Hindlimb muscle (tissue), 1 donor: Measurements from ENCODE around the gene BCKDK. TPM values are rescaled to one million over a fixed set of nuclear protein-coding genes. Genes with fewer than 3 reads are reported as not detected.

ENCODE experiments used
- DNase-seq: peaks from one replicate; pipeline ENCODE4 v3.0.0-alpha.2; 2013
- polyA plus RNA-seq: library from polyadenylated mRNA; unstranded; fragments of 120-200 nt; gene quantifications from one replicate; pipeline ENCODE4 v1.2.1, GENCODE V29; 2013; ENCODE audit not compliant: insufficient read length

The BCKDK gene
- 33.9 TPM for polyA plus RNA-seq

GRCh38 chr16:31108035-31108793 lies at the start of gene BCKDK:
Gene BCKDK (plus strand): TSS chr16:31108386. CDS start chr16:31109224, 838 bp downstream.
- DNase-seq, result peak; percentile 73

- DNase-seq, result no peak
These were observed 46.9 kb upstream of the BCKDK start for GRCh38 chr16:31061126-31061812.

DNA sequence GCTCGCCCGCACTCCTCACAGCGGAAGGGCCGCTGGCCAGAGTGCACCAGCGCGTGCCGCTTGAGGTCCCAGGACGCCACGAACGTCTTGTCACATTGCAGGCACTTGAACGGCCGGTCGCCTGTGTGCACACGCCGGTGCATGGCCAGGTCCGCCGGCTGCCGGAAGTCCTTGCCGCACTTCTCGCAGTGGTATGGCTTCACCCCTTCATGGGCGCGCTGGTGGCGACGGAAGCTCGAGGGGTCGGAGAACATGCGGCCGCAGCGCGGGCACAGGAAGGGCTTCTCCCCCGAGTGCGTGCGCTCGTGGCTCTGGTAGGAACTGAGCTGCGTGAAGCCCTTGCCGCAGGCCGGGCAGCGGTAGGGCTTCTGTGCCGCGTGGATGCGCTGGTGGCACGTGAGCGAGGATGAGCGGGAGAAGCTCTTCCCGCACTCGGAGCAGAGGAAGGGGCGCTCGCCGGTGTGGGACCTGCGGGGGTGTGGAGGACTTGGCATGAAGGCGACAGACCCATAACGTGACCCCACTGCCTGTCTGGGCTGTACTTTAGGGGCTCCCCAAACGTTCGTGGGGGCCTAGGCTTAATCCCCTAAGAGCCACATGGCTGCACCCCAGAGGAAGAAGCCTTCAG lies 46.3 kb upstream of the BCKDK start:
- DNase-seq, result no peak

DNA sequence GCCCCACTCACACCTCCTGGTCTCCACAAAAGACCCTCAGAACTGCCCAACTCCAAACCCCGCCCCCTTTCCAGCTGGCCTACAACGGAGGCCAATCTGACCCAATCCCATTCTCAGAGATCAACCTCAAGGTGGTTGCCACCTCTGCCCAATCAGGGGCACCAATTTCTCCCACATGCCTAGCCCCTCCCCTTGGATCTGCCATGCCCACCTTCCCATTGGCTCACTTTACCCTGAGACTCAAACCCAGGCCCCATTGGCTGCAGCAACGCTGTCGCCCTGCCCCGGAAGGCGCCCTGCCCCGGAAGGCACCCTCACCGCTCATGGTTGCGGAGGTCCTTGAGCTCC lies 44.7 kb upstream of the BCKDK start:
- DNase-seq, result no peak

GRCh38 chr16:31063843-31064611 lies 44.2 kb upstream of the BCKDK start:
- no peak for DNase-seq

DNA sequence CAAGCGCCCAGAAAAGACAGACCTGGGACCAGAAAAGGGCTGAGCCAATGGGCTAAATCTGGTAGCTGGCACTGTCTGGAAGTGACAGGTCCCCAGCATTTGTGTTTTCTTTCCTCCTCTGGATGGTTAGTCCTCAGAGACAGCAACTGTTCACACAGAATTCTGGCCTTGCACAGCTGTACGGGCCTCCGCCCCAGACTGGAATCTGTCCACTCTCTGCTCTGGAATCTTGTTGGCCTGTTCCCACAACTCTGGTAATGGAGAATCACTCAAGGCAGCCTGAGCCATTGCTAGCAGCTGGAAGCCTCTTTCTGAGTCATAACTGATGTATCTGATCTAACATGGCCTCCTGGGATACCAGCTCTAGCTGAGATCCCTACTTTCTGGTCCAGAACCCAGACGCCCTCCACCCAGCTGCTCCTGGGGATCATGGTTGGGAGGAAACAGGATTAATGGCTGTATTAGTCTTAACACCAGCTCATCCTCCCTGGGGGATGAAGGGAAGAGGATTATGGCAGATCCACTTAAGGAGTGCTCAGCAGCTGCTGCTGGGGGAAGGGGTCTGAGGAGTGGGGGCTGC lies 43.2 kb upstream of the BCKDK start:
- DNase-seq, result peak; percentile 89

DNA sequence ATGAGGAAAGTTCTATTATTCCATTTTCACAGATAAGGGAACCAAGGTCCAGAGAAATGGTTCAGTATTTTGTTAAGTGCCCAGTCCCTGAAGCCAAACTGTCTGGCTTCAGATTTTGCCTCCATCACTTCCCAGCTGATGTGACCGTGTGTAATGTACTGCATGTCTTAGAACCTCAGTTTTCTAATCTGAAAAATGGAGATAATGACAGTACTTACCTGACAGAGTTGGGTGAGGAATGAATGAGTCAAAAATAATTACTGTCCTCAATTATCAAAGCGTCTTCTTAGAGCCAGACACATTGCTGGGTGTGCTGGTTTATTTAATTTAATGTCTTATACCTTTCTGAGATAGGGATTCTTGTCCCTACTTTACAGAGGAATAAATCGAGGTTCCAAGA lies 40.8 kb upstream of the BCKDK start:
- DNase-seq, result no peak

DNA sequence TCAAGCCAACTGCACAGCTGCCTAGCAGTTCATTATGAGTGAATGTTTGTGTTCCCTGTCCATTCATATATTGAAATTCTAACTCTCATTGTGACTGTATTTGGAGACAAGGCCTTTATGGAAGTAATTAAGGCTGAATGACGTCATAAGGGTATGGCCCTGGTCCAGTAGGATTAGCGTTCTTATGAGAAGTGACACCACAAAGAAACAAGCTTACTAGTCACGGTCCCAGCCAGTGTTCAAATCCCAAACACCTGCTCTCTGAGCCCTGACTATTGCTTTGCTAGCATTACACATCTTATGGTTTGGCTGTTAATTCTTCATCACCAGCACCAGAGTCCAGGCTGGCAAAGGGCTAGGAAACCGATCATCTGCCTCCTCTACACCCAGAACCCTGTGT lies 36.3 kb upstream of the BCKDK start:
- peak; percentile 63 for DNase-seq

DNA sequence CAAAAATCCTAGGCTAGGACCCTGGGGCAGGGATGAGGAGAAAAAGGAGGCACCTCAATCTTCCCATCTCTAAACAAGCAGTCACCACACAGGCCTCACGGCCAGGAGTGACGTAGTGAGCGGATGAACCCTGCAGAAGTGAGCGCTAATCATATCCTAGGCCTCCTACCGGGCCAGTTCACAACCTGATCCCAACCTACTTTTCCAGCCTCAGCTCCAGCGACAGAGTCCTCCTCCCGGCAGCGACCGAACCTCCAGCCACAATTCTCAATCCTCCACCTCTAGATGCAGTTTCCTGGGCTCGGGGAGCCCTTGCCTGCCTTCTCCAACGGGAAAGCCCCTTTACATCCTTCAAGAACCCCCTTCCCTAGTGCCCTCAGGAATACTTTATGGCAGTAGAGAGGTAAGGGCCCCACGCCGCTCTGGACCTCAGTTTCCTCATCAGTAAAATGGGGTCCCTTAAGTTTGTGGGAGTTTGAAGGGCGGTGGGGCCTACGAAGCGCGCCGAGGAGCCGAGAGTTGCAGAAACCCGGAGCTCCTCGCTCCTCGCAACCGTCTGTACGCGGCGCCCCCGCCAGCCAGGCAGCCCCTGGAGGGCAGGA lies 35.5 kb upstream of the BCKDK start:
- DNase-seq, result no peak

DNA sequence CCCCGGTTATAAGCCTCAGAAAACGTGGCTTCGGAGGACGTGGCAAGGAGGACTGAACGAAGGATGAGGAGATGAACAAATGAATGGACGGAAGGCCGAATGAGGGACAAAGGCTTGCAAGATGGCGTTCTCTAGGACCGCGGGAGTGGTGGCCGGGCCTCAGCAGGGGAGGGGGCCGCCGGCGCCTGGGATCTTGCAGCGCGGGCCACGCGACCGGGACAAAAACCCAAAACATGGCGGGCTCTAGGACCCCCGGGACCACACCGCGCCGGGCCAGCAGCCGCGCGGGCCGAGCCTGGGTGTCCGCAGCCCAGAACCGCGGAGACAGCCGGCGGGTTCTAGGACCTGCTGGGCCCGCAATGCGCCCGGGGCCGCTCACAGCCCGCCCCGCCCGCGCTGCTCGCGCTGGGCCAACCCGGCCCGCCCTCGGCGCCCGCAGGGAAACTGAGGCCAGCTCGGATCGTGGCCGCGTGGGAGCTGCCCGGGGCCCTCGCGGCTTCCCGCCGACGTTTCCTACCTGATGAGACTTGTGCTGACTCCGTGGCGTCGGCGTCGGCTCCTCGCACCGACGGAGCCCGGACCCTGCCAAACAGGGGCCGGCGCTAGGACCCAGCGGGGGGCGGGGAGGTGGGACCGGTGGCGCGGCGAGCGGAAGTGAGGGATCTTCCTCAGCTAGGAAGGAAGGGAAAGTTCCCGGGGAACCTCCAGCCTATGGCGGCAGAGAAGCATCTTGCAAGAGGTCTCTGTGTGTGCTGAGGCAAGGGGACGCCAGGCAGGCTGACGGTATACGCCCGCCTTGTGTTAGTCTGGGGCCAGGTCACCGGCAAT lies 34.8 kb upstream of the BCKDK start:
- DNase-seq, result peak; percentile 95

DNA sequence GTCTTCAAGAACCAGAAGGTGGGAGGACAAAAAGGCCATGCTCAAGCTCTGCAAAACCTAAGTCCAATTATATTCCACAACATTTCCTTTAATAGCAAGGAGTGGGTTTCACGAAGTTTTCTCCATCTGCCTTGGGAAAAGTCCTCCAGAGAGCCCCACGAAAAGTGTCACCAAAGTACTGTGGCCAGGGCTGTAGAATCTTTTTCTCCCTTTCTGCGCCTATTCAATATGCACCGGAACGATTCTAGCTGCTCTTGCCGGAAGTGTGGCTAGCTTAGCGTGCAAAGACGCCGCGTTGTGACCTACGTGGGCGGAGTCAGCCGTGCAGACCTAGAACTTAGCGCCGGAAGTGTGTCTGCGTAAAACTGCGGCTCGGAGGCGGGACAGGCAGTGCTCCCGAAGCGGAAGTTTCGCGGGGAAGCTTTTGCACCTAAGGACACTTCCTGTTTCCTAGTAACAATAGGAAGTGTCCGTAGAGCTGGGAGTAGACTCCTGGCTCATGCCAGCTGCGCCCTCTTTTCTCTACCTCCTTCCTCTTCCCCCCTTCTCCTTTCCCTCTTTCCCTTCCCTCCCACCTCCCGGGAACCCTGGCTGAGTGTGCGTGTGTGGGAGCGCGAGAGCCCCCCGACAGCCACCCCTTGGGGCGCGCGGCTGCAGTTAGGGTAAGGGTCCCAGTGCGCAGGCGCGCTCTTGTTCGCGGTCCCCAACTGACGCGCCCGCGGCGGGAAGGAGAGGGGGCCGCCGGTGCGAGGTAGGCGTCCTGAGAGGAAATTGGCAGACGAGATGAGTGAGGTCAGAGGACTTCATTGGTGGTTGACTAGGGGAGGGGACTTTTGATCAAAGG lies 34.0 kb upstream of the BCKDK start, which contains the start of the genes ZNF646 and ZNF668:
ZNF646 (plus strand) TSS at position 453 of the 844 bp plus-strand sequence. CDS start 1,903 bp downstream, outside the sequence.
ZNF668 (minus strand) TSS at position 271 of the 844 bp plus-strand sequence. CDS start 9,781 bp downstream, outside the sequence.
- peak; percentile 99 for DNase-seq

- no peak for DNase-seq
These were observed 33.4 kb upstream of the BCKDK start for GRCh38 chr16:31074814-31075183.

DNA sequence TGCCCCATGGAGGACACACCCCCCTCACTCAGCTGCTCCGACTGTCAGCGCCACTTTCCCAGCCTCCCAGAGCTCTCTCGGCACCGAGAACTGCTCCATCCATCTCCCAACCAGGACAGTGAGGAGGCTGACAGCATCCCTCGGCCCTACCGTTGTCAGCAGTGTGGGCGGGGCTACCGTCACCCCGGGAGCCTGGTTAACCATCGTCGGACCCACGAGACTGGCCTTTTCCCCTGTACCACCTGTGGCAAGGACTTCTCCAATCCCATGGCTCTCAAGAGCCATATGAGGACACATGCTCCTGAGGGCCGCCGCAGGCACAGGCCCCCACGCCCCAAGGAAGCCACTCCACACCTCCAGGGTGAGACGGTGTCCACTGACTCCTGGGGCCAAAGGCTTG lies 31.9 kb upstream of the BCKDK start:
- DNase-seq, result no peak

- DNase-seq, result no peak
These were observed 31.2 kb upstream of the BCKDK start for GRCh38 chr16:31077024-31077423.

- DNase-seq, result no peak
These were observed 30.4 kb upstream of the BCKDK start for GRCh38 chr16:31077592-31078396.

DNA sequence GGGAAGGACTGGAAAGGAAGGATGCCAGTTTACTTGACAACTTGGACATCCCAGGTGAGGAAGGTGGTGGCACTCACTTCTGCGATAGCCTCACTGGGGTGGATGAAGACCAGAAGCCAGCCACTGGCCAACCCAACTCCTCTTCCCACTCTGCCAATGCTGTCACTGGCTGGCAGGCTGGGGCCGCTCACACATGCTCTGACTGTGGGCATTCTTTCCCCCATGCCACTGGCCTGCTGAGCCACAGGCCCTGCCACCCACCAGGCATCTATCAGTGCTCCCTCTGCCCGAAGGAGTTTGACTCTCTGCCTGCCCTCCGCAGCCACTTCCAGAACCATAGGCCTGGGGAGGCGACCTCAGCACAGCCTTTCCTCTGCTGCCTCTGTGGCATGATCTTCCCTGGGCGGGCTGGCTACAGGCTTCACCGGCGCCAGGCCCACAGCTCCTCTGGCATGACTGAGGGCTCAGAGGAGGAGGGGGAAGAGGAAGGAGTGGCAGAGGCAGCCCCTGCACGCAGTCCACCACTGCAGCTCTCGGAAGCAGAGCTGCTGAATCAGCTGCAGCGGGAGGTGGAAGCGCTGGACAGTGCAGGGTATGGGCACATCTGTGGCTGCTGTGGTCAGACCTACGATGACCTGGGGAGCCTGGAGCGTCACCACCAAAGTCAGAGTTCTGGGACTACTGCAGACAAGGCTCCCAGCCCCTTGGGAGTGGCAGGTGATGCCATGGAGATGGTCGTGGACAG lies 29.4 kb upstream of the BCKDK start:
- no peak for DNase-seq

DNA sequence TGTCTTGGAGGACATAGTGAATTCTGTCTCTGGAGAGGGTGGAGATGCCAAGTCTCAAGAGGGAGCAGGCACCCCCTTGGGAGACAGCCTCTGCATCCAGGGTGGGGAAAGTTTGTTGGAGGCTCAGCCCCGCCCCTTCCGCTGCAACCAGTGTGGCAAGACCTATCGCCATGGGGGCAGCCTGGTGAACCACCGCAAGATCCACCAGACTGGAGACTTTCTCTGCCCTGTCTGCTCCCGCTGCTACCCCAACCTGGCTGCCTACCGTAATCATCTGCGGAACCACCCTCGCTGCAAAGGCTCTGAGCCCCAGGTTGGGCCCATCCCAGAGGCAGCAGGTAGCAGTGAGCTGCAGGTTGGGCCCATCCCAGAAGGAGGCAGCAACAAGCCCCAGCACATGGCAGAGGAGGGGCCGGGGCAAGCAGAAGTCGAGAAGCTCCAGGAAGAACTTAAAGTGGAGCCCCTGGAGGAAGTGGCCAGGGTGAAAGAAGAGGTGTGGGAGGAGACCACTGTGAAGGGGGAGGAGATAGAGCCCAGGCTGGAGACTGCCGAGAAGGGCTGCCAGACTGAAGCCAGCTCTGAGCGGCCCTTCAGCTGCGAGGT lies 28.7 kb upstream of the BCKDK start:
- DNase-seq, result no peak
